Smooth muscle cell (in vitro differentiated cells): ENCODE results near the gene TMEM242. TPM values are rescaled to one million over a fixed set of nuclear protein-coding genes. Genes with fewer than 3 reads are reported as not detected.

ENCODE experiments used
- DNase-seq: peaks from one replicate; lab custom pipeline; 2025; ENCODE audit not compliant: unreplicated experiment; lab: John Stamatoyannopoulos, UW
- H2AFZ ChIP-seq: fragments of 200-600 bp; sonication (generic); 2 replicates; pipeline ENCODE4 v1.6.0; 2016; ENCODE audit warnings: antibody characterized with exemption, low read depth, mild to moderate bottlenecking
- H3F3A ChIP-seq: fragments of 200-600 bp; sonication (generic); 2 replicates; pipeline ENCODE4 v1.6.0; 2017; ENCODE audit warnings: antibody characterized with exemption, low read depth
- H3K27ac ChIP-seq: fragments of 200-600 bp; sonication (generic); 2 replicates; pipeline ENCODE4 v1.5.1; 2016; ENCODE audit warnings: low read depth, mild to moderate bottlenecking
- H3K27me3 ChIP-seq: fragments of 200-600 bp; sonication (generic); 2 replicates; pipeline ENCODE4 v1.6.1; 2016; ENCODE audit warnings: low read depth, mild to moderate bottlenecking
- H3K36me3 ChIP-seq: fragments of 200-600 bp; sonication (generic); 2 replicates; pipeline ENCODE4 v1.5.1; 2016; ENCODE audit warnings: low read depth
- H3K4me1 ChIP-seq: fragments of 200-600 bp; sonication (generic); 2 replicates; pipeline ENCODE4 v1.5.1; 2016; ENCODE audit warnings: low read depth
- H3K4me2 ChIP-seq: fragments of 200-600 bp; sonication (generic); 2 replicates; pipeline ENCODE4 v1.6.0; 2016; ENCODE audit warnings: mild to moderate bottlenecking
- H3K4me3 ChIP-seq: fragments of 200-600 bp; sonication (generic); 2 replicates; pipeline ENCODE4 v1.5.1; 2016; ENCODE audit warnings: mild to moderate bottlenecking
- H3K79me2 ChIP-seq: fragments of 200-600 bp; sonication (generic); 2 replicates; pipeline ENCODE4 v1.6.0; 2016; ENCODE audit warnings: low read depth, mild to moderate bottlenecking
- H3K9ac ChIP-seq: fragments of 200-600 bp; sonication (generic); 2 replicates; pipeline ENCODE4 v1.6.0; 2016; ENCODE audit warnings: low read depth
- H3K9me3 ChIP-seq: fragments of 200-600 bp; sonication (generic); replicated peaks from 2 replicates; pipeline ENCODE4 v1.5.1; 2016; ENCODE audit warnings: low read depth
- H4K20me1 ChIP-seq: fragments of 200-600 bp; sonication (generic); 2 replicates; pipeline ENCODE4 v1.6.0; 2016; ENCODE audit warnings: low read depth
- CTCF ChIP-seq: fragments of 200-600 bp; sonication (generic); IDR thresholded peaks from 2 replicates; pipeline ENCODE4 v1.5.1; 2017; ENCODE audit warnings: borderline replicate concordance, mild to moderate bottlenecking, antibody characterized with exemption; ENCODE audit not compliant: insufficient read depth, poor library complexity, severe bottlenecking
- WGBS: methylation state at CpG from one replicate; pipeline ENCODE4 v1.1.7; 2016; ENCODE audit warnings: low lambda C conversion rate; 5-methylcytosine and 5-hydroxymethylcytosine counted together
- polyA plus RNA-seq: library from polyadenylated mRNA; unstranded; fragments of >200 nt; fragmentation: Nextera tagmentation; extraction: Ambion mirVana; gene quantifications from 2 replicates; pipeline ENCODE4 v1.2.1, GENCODE V29; 2016
- total RNA-seq: library from RNA; depleted of rRNA; stranded (reverse); fragments of >200 nt; gene quantifications from 2 replicates; pipeline ENCODE4 v1.2.3, GENCODE V29; 2014

The TMEM242 gene
- total and polyA plus RNA-seq, 2 experiments from 2014 or later = 7.0 to 13.3 TPM

DNA sequence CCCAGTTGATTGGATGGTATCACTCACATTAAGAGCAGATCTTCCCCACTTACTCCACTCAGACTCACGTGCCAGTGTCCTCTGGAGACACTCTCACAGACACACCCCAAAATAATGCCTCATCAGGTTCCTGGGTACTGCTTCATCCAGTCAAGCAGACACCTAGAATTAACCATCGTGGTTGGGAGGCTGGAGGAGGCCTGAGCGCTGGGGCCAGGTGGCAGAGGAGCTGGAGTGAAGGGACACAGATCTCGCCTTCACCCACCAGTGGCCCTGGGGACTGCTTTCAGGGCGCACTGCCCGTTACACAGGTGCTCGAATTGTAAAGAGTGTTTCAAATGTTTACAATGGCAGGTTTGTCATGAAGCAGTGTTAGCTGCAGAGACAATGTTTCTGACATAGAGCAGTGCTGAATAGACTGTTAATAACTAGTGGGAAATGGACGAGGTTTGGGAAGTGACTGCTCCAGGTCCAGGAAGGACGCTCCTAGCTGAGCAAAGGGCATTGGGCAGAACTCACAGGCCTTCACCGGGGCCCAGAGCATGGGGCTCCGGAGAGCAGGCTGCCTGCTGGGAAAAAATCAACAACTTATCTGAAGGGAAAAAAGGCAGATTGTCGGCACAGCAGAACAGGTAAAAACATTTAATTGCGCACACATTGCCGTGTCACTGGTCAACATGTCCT, 38.4 kb downstream of the TMEM242 start:
- H3F3A ChIP-seq = no peaks in the 10 kb centered on the region
- WGBS = 92% methylated on average over 14 of the region's 14 CpGs
- H3K27me3 ChIP-seq = no peaks in the 10 kb centered on the region
- no peak overlapping the region for H3K4me3 ChIP-seq
- H3K79me2 ChIP-seq = no peaks in the 10 kb centered on the region
- H3K36me3 ChIP-seq = no peaks in the 10 kb centered on the region
- H3K9me3 ChIP-seq = no peaks in the 10 kb centered on the region
- no peaks in the 10 kb centered on the region for H4K20me1 ChIP-seq
- DNase-seq = no peak
- H3K4me2 ChIP-seq = no peak overlapping the region
- no peak overlapping the region for H3K9ac ChIP-seq
- H2AFZ ChIP-seq = no peak overlapping the region
- no peaks in the 10 kb centered on the region for H3K4me1 ChIP-seq
- TF ChIP-seq CTCF = no peak
- no peak overlapping the region for H3K27ac ChIP-seq

DNA sequence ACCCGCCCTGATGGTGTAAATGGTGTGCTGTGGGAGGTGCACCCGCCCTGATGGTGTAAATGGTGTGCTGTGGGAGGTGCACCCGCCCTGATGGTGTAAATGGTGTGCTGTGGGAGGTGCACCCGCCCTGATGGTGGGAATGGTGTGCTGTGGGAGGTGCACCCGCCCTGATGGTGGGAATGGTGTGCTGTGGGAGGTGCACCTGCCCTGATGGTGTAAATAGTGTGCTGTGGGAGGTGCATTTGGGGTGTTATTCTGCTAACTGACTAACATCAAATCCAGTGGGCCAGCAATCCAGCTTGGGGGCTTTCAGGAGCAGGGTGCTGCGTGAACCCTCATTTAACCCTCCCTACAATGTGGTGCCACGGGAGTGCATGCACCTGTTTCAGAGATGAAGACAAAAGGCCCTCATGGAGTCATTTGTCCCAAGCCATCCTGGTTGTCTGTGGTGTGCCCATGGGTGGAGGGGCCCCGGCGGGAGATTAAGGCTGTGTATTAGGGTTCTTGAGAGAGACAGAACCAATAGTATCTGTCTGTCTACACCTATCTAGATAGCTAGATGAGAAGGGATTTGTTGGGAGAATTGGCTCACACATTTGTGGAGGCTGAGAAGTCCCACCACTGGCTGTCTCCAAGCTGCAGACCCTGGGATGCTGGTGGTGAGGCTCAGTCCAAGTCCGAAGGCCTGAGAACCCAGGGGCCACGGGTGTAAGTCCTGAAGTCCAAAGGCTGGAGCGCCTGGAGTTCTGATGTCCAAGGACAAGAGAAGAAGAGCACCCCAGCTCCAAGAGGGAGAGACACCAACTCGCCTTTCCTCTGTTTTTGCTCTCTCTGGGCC, 39.2 kb downstream of the TMEM242 start:
- Histone ChIP-seq H3K27ac (no peak overlapping the region), H3K9ac (no peak overlapping the region), H3K4me3 (no peak overlapping the region), H3K4me1 (no peaks in the 10 kb centered on the region), H2AFZ (no peak overlapping the region), H3K79me2 (no peaks in the 10 kb centered on the region), H4K20me1 (no peaks in the 10 kb centered on the region), H3K4me2 (no peak overlapping the region), H3K27me3 (no peaks in the 10 kb centered on the region), H3F3A (no peaks in the 10 kb centered on the region), H3K36me3 (no peaks in the 10 kb centered on the region), H3K9me3 (no peaks in the 10 kb centered on the region)
- WGBS = 96% methylated on average over 9 of the region's 13 CpGs
- no peak for TF ChIP-seq CTCF
- no peak for DNase-seq

DNA sequence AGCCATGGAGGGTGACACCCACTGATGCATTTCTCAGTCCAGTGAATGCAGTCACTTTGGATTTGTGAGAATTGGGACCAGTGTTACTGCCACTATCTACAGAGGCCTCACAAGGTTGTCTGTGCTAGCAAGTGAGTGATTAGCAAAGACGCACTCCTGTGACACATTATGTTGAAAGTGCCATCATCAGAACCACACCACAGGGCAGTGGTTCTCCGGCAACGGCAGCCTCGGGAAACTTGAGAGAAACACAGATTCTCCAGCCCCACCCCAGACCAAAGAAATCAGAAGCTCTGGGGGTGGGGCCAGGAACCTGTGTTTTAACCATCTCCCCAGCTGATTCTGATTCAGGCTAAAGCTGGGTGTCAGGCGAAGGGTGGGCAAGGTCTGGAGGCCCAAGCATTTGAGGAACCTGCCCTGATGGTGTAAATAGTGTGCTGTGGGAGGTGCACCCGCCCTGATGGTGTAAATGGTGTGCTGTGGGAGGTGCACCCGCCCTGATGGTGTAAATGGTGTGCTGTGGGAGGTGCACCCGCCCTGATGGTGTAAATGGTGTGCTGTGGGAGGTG, 39.9 kb downstream of the TMEM242 start:
- Histone ChIP-seq H3K9me3 (no peaks in the 10 kb centered on the region), H3K27ac (no peak overlapping the region), H3K79me2 (no peaks in the 10 kb centered on the region), H3F3A (no peaks in the 10 kb centered on the region), H3K4me3 (no peak overlapping the region), H4K20me1 (no peaks in the 10 kb centered on the region), H3K4me2 (no peak overlapping the region), H3K9ac (no peak overlapping the region), H3K36me3 (no peaks in the 10 kb centered on the region), H3K27me3 (no peaks in the 10 kb centered on the region), H2AFZ (no peak overlapping the region), H3K4me1 (no peaks in the 10 kb centered on the region)
- 84% methylated on average over 7 of the region's 8 CpGs for WGBS
- no peak for DNase-seq
- TF ChIP-seq CTCF = no peak
